Dorsolateral prefrontal cortex (tissue), 118 donors: ENCODE measurements around the gene MRPL10. TPM values are rescaled to one million over a fixed set of nuclear protein-coding genes. Genes with fewer than 3 reads are reported as not detected.

ENCODE experiments used
- total RNA-seq, 120 experiments: library from RNA; stranded (reverse); gene quantifications; one replicate each; pipeline versions ENCODE4 v1.2.3 to v1.2.4, GENCODE V29; 2022

MRPL10 gene
- total RNA-seq, 120 experiments from 2014 or later: 26.3 to 47.8 (median 35.6) TPM

Other genes starting within 250 kb of the MRPL10 start
- gene KPNB1, start 181.6 kb downstream of the MRPL10 start, total RNA-seq: 100 to 1,000 TPM; 131 to 228 (median 183) TPM
- 10 to 100 TPM; 15.3 to 57.8 (median 37.2) TPM for gene TBKBP1, start 137.4 kb downstream of the MRPL10 start, total RNA-seq
- under 1 TPM in 28 of 120 experiments, not detected in 92; 0.19 to 0.74 (median 0.39) TPM for gene TBX21, start 98.3 kb downstream of the MRPL10 start, total RNA-seq
- gene OSBPL7, start 9.7 kb downstream of the MRPL10 start, total RNA-seq: 10 to 100 TPM; 13.8 to 44.3 (median 26.5) TPM
- gene LRRC46, start 129 bp upstream of the MRPL10 start, total RNA-seq: 1 to 10 TPM in 20 of 120 experiments, under 1 TPM in 56, not detected in 44; 0.26 to 1.8 (median 0.75) TPM
- gene SCRN2, start 9.7 kb upstream of the MRPL10 start, total RNA-seq: 10 to 100 TPM; 18.1 to 42.2 (median 27.6) TPM
- under 1 TPM in 85 of 120 experiments, not detected in 35; 0.10 to 0.62 (median 0.24) TPM for gene SP6, start 19.6 kb upstream of the MRPL10 start, total RNA-seq
- 10 to 100 TPM; 11.5 to 27.4 (median 17.6) TPM for gene SP2, start 64.7 kb upstream of the MRPL10 start, total RNA-seq
- gene PNPO, start 110.0 kb upstream of the MRPL10 start, total RNA-seq: 10 to 100 TPM; 30.2 to 62.6 (median 43.4) TPM
- gene PRR15L, start 126.3 kb upstream of the MRPL10 start, total RNA-seq: under 1 TPM in 1 of 120 experiments, not detected in 119; 0.33 TPM
- gene CDK5RAP3, start 139.6 kb upstream of the MRPL10 start, total RNA-seq: 100 to 1,000 TPM in 119 of 120 experiments, 10 to 100 TPM in 1; 99.4 to 256 (median 180) TPM
- gene COPZ2, start 206.3 kb upstream of the MRPL10 start, total RNA-seq: 10 to 100 TPM in 59 of 120 experiments, 1 to 10 TPM in 61; 3.8 to 22.7 (median 9.8) TPM
- 100 to 1,000 TPM; 120 to 279 (median 205) TPM for gene NFE2L1, start 216.8 kb upstream of the MRPL10 start, total RNA-seq